GM19467 (cell line): ENCODE measurements around the gene KIF15.

ENCODE experiments used
- ATAC-seq: cut with Tn5 transposase; IDR thresholded peaks from one replicate; pipeline ENCODE4 v1.9.1; 2021; ENCODE audit warnings: mild to moderate bottlenecking, moderate library complexity; ENCODE audit not compliant: unreplicated experiment

The KIF15 gene

GRCh38 chr3:44877333-44877732 lies 115.7 kb downstream of the KIF15 start:
- no peak for ATAC-seq

GRCh38 chr3:44880284-44880683 lies 118.7 kb downstream of the KIF15 start:
- ATAC-seq, result no peak

- ATAC-seq, result no peak
Measured at GRCh38 chr3:44883213-44883955, 121.8 kb downstream of the KIF15 start.

- ATAC-seq, result no peak
Measured at GRCh38 chr3:44883999-44884431, 122.4 kb downstream of the KIF15 start.

- no peak for ATAC-seq
Measured at GRCh38 chr3:44885618-44886017, 124.0 kb downstream of the KIF15 start.

GRCh38 chr3:44886561-44886960 lies 125.0 kb downstream of the KIF15 start:
- no peak for ATAC-seq

GRCh38 chr3:44887101-44887500 lies 125.5 kb downstream of the KIF15 start:
- ATAC-seq, result no peak

- no peak for ATAC-seq
Measured at GRCh38 chr3:44890258-44890657, 128.7 kb downstream of the KIF15 start.

- ATAC-seq, result no peak
Measured at GRCh38 chr3:44890852-44891251, 129.3 kb downstream of the KIF15 start.

GRCh38 chr3:44892689-44893088 lies 131.1 kb downstream of the KIF15 start:
- ATAC-seq, result no peak

- ATAC-seq, result no peak
Measured at GRCh38 chr3:44893097-44893496, 131.5 kb downstream of the KIF15 start.

- no peak for ATAC-seq
Measured at GRCh38 chr3:44894485-44894884, 132.9 kb downstream of the KIF15 start.

GRCh38 chr3:44896440-44896839 lies 134.8 kb downstream of the KIF15 start:
- no peak for ATAC-seq

- ATAC-seq, result no peak
Measured at GRCh38 chr3:44899683-44900367, 138.2 kb downstream of the KIF15 start.

- ATAC-seq, result no peak
Measured at GRCh38 chr3:44902628-44903027, 141.0 kb downstream of the KIF15 start.
